ENCODE results near the gene CHST15.

Gene CHST15

DNA sequence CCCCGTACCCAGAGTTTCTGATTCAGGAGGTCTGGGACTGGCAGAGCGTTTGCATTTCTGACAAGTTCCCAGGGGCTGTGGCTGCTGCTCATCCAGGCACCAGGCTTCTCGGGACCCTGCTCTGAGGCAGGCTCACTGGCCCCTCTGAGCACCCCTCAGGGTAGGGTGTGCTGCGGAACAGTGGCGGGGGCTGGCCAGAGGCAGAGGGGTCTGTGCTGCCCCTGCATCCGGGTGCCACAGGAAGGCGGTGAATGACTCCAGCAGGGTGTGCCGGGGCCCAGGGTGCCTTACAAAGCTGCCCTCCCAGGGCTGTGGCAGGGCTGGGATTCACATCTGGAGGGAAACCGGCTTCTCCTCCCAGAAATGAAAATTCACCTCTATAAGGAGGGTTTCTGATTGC lies 77.4 kb downstream of the CHST15 start:
- no peak overlapping the region for H3K4me3 ChIP-seq (ENCODE audit: low read depth, low read length)
- TF ChIP-seq CTCF (IDR thresholded peaks at IDR 0.05; ENCODE audit: low read depth, low read length) = no peak
- H3K9me3 ChIP-seq = no peaks in the 10 kb centered on the region
- no peaks in the 10 kb centered on the region for H3K4me1 ChIP-seq
- no peaks in the 10 kb centered on the region for H3K27me3 ChIP-seq
- no peaks in the 10 kb centered on the region for H3K36me3 ChIP-seq
- DNase-seq = no peak

DNA sequence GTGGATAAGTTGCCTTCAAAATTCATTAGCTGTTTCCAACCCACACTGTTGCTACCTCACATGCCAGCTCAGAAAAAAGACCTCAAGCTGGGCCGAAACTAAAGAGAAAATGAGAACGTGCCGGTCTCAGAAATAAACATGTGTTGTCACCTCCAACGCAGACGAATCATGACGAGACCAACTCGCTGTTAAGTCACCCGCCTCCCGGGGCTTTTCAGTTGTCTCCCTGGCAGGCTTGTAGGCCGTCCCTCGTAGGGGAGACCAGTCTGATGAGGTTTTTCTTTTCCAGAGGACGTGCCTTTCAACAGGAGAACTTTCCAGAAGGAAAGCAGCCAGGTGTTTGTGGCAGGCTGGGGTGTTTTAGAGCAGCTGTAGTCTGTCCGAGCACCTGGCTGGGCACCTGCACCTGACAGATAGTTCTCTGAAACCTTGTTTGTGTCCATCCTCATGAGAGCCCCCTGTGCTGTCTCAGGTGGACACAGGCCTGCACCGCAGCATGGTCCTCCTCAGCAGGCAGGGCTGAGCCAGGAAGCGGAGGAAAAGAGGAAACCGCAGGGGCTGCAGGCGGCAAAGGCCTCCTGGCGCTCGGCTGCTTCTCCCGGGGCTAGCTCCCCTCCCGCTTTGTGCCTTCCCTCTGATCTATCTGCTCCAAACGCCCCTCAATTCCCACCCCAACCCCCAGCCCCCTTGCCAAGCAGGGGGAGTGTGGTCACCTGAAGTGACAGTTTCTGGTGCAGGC lies 78.8 kb downstream of the CHST15 start:
- Histone ChIP-seq H3K36me3 (no peaks in the 10 kb centered on the region), H3K27me3 (no peaks in the 10 kb centered on the region), H3K4me1 (no peaks in the 10 kb centered on the region), H3K9me3 (no peaks in the 10 kb centered on the region), H3K4me3 (ENCODE audit: low read depth, low read length) (no peak overlapping the region)
- DNase-seq = no peak
- no peak for TF ChIP-seq CTCF (IDR thresholded peaks at IDR 0.05; ENCODE audit: low read depth, low read length)

DNA sequence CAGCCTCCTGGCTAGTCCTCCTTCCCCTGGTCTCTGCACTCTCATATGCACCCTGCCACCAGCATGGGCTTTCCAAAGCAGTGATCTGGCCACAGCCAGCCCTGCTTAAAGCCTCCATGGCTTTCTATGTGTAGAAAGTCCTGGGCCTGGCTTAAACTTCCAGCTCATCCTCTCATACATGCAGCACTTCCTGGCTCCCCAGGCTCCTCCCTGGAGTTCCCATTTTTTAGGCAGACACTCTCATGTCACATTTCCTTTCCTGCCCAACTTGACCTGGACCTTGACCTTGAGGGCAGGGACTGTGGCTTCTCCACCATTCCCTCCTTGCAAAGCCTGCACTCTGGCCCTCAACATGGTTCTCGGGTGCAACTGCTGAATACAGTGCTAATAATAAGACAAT lies 79.5 kb downstream of the CHST15 start:
- no peak overlapping the region for H3K4me3 ChIP-seq (ENCODE audit: low read depth, low read length)

DNA sequence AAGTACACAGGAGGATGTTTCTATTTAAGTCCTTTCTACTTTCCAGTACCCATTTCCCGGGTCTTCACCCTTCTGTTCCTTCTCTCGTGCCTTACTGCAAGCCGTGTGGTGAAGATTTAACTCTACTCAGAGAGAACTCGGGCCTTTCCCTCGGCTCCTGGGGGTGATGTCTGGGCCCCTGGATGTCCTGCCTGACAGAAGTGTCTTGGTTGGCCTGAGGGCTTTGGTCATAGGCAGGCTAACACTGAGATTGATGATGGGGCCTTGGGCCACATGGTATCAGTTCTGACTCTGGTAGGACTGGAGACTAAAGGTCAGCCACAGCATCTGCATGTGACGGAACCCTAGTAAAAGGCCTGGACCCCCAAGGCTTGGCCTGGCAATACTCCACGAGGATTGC lies 80.4 kb downstream of the CHST15 start:
- H3K4me3 ChIP-seq (ENCODE audit: low read depth, low read length) = no peak overlapping the region
- no peaks in the 10 kb centered on the region for H3K36me3 ChIP-seq
- no peaks in the 10 kb centered on the region for H3K9me3 ChIP-seq
- no peaks in the 10 kb centered on the region for H3K27me3 ChIP-seq
- no peak for TF ChIP-seq CTCF (IDR thresholded peaks at IDR 0.05; ENCODE audit: low read depth, low read length)
- no peaks in the 10 kb centered on the region for H3K4me1 ChIP-seq
- no peak for DNase-seq

More for the DNA sequence above, 79.5 kb downstream of the CHST15 start:
- H3K27me3 ChIP-seq = no peaks in the 10 kb centered on the region
- DNase-seq = no peak
- TF ChIP-seq CTCF (IDR thresholded peaks at IDR 0.05; ENCODE audit: low read depth, low read length) = no peak
- no peaks in the 10 kb centered on the region for H3K4me1 ChIP-seq
- no peaks in the 10 kb centered on the region for H3K36me3 ChIP-seq
- H3K9me3 ChIP-seq = no peaks in the 10 kb centered on the region

GRCh38 chr10:124012583-124012982 lies 80.8 kb downstream of the CHST15 start:
- no peak for DNase-seq
- Histone ChIP-seq H3K9me3 (no peaks in the 10 kb centered on the region), H3K36me3 (no peaks in the 10 kb centered on the region), H3K4me3 (ENCODE audit: low read depth, low read length) (no peak overlapping the region), H3K4me1 (no peaks in the 10 kb centered on the region), H3K27me3 (no peaks in the 10 kb centered on the region)
- TF ChIP-seq CTCF (IDR thresholded peaks at IDR 0.05; ENCODE audit: low read depth, low read length) = no peak

DNA sequence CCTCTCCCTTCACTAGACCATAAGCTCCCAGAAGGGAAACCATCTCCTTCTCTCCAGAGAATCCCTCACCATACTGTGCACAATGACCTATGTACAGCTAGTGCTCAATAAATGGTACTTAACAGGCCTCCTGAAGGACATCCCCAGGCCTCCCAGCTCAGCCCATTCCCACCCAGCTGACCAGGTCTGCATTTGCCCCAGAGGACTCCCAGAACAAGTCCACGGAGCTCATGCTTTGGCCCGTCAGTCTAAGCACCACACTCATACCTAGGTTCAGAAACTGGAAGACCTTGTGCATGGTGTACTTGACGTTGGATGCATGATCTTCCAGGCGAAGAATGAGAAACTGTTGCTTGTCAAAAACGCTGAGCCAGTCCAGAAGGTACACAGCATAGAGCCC lies 81.3 kb downstream of the CHST15 start:
- H3K9me3 ChIP-seq = no peaks in the 10 kb centered on the region
- DNase-seq = no peak

More for the DNA sequence above, 81.3 kb downstream of the CHST15 start:
- Histone ChIP-seq H3K4me3 (ENCODE audit: low read depth, low read length) (no peak overlapping the region), H3K4me1 (no peaks in the 10 kb centered on the region), H3K27me3 (no peaks in the 10 kb centered on the region), H3K36me3 (no peaks in the 10 kb centered on the region; the same call in 1 of the 2 replicates)
- no peak for TF ChIP-seq CTCF (IDR thresholded peaks at IDR 0.05; ENCODE audit: low read depth, low read length)

All from BE2C (cell line).